GM21619 (cell line): Measurements from ENCODE around the gene ZFP36L2.

Experiments used
- ATAC-seq: cut with Tn5 transposase; IDR thresholded peaks from one replicate; pipeline ENCODE4 v1.9.1; 2021; ENCODE audit not compliant: unreplicated experiment

The ZFP36L2 gene

DNA sequence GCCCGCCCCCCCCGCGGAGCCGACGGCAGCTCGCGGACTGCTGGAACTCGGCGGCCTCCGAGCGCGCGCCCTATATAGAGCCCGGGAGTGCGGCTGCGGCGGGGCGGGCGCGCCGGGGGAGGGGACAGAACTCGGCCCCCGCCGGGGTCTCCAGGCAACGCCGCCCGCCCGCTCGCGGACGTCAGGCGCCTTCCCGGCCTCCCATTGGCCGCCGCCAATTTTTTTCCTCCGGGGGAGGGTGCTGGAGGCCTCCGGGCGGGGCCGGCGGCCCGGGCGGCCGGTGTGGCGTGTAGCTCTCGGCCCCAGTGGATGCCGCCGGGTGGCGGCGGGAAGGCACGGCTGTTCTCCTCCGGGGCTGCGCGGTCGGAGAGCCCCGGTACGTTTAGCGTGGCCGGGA, at the start of gene ZFP36L2:
Gene ZFP36L2 (minus strand): TSS at position 49 of the 397 bp plus-strand sequence. CDS start 291 bp downstream, outside the sequence.
- peak; percentile 51 for ATAC-seq

- ATAC-seq = no peak
Observed at GRCh38 chr2:43274721-43275120, 48.3 kb upstream of the ZFP36L2 start.

- ATAC-seq = no peak
Observed at GRCh38 chr2:43274055-43274454, 47.6 kb upstream of the ZFP36L2 start.

DNA sequence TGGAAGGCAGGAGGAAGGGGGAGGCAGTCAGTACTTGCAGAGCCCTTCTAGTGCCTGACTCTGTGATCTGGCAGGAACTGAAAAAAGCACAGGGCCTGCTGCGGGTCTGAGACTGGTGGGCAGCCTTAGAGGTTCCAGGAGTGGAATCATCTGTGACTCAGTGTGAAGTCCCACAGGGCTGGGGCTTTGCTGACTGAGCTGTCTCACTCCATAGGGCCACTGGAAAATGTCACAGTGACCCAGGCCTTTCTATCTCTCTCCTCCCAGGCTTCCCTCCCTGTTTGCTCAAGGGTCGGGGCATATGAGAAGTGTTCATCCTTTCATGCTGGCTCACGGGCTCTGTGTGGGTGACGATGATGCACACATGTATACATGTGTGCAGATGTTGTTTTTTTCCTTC, 47.1 kb upstream of the ZFP36L2 start:
- ATAC-seq = peak; percentile 76

DNA sequence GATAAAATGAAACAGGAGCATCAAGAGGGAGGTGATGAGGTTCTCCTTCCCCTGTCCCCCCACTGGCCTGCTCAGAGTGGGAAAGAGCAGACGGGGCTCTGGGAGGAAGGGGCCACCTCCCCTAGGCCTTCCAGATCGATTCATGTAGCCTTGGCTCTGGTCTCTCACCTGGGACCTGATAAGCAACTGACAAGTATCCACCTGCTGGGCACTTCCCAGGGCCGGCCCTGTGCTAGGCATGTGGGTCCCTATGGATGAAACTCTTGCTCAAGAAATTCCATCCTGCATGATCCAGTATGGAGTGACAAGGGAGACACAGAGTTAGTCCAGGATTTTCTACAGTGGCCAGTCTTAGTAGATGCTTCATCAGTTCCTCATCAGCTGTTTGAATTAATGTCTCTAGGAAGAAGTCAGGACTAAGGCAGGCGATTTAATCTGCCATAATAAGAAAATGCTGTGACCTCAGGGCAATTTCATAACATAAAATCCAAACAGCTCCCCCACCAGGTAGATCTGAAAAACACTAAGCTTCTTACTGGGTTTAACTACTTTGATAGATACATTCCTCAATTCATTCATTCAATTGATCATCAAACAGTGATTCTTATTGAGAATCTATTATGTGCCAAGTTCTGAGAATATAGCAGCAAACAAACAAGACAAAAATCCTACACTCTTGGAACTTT, 44.7 kb upstream of the ZFP36L2 start:
- ATAC-seq = no peak

- no peak for ATAC-seq
Observed at GRCh38 chr2:43270461-43270860, 44.1 kb upstream of the ZFP36L2 start.

- no peak for ATAC-seq
Observed at GRCh38 chr2:43269706-43270105, 43.3 kb upstream of the ZFP36L2 start.

DNA sequence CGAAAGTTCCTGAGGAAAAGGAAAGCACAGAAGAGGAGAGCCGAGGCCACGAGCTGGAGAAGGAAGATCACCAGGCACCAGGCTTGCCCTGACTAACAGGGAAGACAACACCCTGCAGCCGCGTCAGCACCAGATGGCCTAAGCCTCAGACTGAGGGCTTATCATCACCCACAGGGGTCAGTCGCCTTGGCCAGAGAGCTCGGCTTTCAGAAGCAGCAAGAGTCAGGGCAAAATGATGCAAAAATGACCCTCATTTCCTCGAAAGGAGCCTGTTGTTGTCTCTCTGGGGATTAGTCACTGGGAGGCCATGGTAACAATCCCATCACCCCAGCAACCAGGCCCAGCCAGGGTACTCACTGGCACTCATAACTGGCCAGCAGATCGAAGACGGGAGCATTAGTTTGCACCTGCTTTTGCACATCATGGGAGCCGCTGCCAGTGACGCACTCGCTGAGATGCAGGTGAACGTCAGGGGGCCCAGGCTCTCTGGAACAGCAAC, 42.7 kb upstream of the ZFP36L2 start:
- no peak for ATAC-seq

GRCh38 chr2:43268066-43268953, 41.9 kb upstream of the ZFP36L2 start:
- ATAC-seq = no peak

DNA sequence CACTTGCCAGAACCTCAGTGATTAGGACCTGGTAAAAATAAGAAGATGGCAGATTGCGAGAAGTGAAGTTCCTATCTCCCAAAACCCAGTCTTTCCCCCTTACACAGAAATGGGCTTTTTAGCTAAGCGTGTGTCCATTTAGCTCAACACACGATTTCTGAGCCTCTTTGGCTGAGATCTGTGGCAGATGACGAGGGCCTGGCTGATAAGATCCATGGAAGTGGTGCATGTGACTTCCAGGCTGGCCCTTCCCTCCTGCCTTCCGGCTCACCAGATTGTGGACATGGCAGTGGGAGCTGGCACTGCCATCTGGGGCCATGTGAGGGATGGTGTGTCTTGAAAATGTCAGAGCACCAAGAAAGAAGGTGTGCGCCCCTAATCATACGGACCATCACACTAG, 41.0 kb upstream of the ZFP36L2 start:
- no peak for ATAC-seq

- ATAC-seq = no peak
Observed at GRCh38 chr2:43266711-43267111, 40.3 kb upstream of the ZFP36L2 start.

DNA sequence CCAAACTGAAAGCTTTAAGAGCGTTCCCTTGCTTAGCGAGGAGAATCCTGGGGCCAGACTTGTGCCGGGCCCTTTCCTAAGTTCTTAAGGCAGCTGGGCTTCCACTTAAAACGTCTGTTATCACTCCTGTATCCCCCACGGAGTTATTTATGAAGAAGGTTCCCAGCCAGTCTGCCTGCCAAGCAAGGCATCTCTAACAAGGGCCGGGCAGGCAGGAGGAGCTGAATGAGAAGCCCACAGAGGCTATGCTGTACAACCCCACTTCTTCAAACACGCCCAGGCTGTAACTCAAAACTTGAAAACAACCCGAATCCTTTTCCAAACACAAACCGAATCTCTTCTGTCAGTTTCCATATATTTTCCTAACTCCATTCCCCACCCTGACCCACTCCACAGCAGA, 39.0 kb upstream of the ZFP36L2 start:
- no peak for ATAC-seq

- ATAC-seq = no peak
Observed at GRCh38 chr2:43265001-43265400, 38.6 kb upstream of the ZFP36L2 start.

GRCh38 chr2:43262951-43263350, 36.5 kb upstream of the ZFP36L2 start:
- ATAC-seq = no peak

GRCh38 chr2:43262239-43262638, 35.8 kb upstream of the ZFP36L2 start:
- no peak for ATAC-seq

GRCh38 chr2:43259512-43259911, 33.1 kb upstream of the ZFP36L2 start:
- no peak for ATAC-seq

DNA sequence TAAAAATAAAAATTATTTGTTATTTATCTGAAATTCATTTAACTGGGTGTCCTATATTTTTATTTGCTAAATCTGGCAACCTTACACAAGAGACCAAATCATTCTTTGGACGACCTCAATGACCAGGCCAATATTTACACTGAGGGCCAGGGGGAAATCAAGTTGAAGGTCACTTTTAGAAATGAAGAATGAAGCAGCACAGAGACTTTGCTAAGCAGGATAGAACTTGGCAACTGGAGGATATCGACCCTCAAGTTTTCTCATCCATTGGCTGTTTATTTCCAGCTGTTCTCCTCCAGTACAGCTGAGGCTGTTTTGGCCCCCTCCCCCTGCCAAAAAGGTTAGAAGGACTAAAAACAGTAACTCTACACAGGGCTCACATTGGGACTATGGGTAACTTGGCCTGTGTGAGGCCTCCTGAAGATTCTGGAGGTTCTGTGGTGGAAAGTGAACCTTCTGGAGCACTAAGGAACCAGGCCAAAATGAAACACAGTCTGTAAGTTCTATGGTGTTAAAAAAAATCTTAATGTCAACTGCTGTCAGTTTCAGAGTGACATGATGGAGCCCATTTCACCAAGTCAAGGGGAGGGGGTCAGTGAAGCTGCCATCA, 32.2 kb upstream of the ZFP36L2 start:
- no peak for ATAC-seq

DNA sequence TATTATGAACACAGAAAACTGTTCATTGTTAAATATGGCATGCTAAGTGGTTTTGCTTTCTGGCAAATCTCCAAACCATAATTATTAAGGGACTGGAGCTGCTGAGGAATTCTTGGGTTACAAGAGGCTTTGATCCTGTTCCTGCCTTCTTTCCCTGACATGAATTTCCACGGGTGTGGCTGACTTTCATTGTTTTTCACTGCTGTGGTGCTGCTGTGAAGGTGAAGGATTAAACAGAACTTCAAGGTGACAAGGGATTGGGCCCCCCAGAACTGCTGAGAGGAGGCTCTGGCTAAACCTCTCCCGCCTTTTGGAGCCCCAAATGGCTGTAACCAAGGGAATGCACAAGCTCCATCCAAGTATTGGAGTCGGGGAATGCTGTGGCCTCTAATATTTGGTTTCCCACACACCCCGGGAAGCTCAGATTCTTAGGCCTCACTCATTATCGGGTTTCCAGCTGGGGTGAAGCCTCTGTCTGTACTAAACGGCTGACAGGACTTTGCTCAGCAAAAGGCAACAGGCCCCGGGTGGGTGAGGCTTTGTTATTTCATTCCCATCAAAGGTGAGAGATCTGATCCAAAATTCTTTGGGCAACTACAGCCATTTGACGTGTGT, 29.0 kb upstream of the ZFP36L2 start:
- no peak for ATAC-seq

GRCh38 chr2:43254331-43254730, 27.9 kb upstream of the ZFP36L2 start:
- no peak for ATAC-seq

GRCh38 chr2:43251171-43251731, 24.8 kb upstream of the ZFP36L2 start:
- no peak for ATAC-seq

DNA sequence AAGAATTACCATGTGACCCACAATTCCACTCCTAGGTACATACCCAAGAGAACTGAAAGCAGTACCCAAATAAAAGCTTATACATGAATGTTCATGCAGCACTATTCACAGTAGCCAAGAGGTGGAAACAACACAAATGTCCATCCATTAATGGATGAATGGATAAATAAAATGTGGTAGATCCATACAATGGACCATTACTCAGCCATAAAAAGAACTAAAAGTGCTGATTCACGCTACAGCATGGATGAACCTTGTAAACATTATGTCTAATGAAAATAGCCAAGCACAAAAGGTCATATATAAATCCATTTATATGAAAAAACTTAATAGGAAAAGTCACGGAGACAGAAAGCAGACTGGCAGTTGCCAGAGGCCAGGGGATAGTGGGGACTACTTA, 23.6 kb upstream of the ZFP36L2 start:
- ATAC-seq = no peak
